ACHN (cell line): ENCODE results near the gene SLC31A1.
"Not testable (repeated sequence)": the region's sequence is repeated elsewhere in the genome, so short reads cannot be mapped to it uniquely, and the experiment has no call there.

Experiments
- DNase-seq: peaks from one replicate; pipeline ENCODE4 v3.0.0-alpha.2; 2015
- in situ Hi-C: cut with HindIII; loops from 2 replicates; pipeline ENCODE4 v1.10.0; 2017; ENCODE audit warnings: low sequenced_read_pairs, low pct_ligation_motif_present, low pct_unique_long_range_greater_than_20kb

The SLC31A1 gene

DNA sequence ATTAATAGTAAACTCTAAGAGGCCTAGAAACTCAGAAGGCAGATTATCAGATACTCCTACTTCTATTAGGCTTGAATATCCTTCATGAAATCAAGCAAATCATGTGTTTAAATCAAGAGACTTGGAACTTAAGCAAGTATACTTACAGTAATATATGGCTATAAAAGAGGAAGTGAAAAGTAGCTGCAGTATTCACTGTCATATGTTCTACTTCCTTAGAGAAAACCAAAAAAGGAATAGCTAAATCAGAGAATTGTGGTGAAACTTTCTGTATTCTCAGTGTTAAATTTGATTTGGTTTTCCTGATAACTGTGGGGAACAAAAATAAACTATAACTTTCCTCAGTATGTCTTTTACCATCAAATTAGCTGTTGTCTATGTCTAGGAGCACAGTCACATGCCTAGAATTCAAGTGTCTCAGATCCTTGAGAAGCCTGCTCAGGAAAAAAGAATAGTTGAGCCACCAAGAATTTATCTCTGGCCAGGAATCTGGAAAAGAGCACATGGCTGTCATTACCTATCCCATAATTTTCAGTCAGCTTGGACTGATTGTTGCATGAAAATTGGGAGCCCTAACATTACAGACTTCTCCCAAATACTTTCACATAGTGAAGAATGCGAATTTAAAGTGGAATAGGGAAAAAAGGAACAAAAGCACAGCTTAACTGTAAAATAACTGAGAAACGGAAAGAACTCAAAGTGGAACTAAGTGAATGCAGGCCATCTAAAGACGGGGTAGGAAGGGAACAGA lies 2.0 kb upstream of the SLC31A1 start:
- DNase-seq, result no peak
- in situ Hi-C loops, result no loop called here

GRCh38 chr9:113219969-113220368 lies 1.4 kb upstream of the SLC31A1 start:
- DNase-seq, result peak; percentile 32
- in situ Hi-C loops, result no loop called here

DNA sequence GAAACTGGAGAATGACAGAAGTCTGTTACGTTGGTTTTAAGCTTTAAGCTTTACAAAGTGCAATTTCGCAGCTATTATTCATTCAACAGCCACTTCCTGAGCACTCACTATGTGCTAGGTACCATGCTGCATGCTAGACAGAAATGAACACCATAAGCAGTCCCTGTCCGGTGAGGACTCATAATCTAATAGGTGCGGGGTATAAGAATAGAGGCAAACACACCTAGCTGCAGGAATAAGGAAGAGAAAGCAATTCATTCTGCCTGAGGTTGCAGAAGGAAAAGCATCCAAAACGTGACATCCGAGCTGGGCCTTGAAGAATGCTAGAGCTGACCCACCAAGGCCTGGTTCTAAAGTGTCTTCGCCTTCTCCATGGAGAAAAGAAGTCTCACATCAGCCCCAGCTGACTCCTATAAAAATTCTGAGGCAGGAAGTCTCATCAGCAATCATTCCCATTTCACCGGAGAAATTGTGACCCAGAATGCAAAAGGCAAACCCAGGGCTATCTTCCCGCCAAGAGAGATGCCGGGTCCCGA lies 809 bp upstream of the SLC31A1 start:
- in situ Hi-C loops, result no loop called here
- DNase-seq, result no peak

DNA sequence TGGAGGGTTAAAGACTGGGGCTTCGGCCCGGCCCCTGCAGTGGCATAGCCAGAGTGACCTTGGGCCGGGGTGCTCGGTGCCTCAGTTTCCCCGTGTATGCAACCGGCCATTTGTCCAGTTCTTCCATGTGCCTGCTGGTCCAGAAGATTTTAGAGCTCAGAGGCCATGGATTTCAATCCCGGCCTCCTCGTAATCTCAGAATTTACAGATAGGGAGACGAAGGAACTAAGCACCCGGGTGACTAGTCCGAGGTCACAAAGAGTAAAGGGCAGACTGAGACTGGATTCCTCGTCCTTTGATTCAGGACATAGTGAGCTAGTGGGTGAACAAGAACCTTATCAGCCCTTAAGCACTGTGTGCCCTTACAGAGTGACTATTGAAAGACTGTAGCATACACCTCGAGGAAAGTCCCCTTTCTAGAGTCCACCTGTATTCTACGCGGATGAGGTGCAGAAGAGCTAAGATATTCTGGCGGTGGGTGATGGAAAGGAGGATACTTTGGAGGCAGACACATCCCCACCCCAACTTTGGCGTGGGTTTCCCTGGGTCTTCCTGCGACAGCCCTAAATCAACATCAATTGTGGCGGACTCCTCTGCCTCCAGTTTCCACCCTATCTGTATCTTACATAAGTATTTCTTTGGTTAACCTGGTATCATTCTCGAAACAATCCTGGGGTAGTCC lies 597 bp downstream of the SLC31A1 start:
- in situ Hi-C loops, result no loop called here
- DNase-seq, result no peak

- DNase-seq, result peak; percentile 17
- in situ Hi-C loops, result no loop called here
Measured at GRCh38 chr9:113222482-113222841, 1.1 kb downstream of the SLC31A1 start.

DNA sequence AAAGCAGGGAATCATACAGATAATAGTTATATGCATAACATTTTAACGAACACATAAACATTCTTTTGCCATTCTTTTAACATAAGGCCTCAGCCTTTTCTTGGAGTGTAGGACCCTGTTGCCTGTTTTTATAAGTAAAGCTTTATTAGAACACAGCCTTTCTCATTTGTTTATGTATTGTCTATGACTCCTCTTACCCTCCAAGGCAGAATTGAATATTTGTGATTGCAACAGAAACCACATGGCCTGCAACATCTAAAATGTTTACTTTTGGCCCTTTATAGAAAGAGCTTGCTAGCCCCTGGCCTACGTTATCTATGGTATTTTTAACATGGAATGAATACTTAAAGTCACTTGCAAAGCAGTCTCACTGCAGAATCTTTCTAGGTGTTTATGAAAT lies 2.6 kb downstream of the SLC31A1 start:
- no peak for DNase-seq
- in situ Hi-C loops, result no loop called here

GRCh38 chr9:113227436-113227835 lies 6.1 kb downstream of the SLC31A1 start:
- in situ Hi-C loops, result no loop called here
- no peak for DNase-seq

GRCh38 chr9:113228130-113228665 lies 6.9 kb downstream of the SLC31A1 start:
- no peak for DNase-seq
- in situ Hi-C loops, result no loop called here

DNA sequence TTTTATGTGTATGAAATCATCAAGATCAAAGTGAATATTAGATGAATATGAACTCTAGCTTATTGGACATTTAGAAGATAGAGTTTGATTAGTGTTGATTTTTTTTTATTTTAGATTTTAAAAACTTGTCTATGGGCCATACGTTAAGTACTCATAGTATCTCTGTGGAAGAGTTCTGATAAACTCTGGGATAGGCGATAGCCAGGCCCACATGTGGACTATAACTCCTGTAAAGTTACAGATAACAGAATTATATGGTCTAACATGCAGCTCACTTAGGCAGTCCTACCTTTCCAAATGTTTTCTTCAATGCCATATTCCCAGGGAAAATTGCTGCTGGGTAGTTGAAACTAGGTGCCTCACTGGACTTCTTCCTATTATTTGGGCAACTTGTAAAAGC lies 10.4 kb downstream of the SLC31A1 start:
- in situ Hi-C loops, result no loop called here
- no peak for DNase-seq

DNA sequence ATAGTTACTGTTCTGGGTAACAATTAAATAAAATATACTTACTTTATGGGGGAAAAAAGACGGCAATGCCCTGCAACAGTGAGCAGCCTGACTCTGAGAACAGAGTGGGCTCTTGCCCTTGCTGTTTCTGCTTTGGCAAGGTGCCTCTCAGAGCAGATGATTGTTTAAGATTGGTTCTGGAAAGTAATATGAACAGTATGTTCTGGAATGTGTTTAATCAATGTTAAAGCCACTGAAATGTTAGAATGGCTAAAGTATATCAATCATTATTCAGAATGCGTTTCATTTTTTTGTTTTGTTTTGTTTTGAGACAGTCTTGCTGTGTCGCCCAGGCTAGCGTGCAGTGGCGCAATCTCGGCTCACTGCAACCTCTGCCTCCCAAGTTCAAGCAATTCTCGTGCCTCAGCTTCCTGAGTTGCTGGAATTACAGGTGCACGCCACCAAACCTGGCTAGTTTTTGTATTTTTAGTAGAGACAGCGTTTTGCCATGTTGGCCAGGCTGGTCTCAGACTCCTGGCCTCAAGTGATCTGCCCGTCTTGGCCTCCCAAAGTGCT lies 14.4 kb downstream of the SLC31A1 start:
- in situ Hi-C loops, DNase-seq: not testable (repeated sequence)

GRCh38 chr9:113237026-113237425 lies 15.7 kb downstream of the SLC31A1 start:
- in situ Hi-C loops, result no loop called here
- DNase-seq, result no peak

DNA sequence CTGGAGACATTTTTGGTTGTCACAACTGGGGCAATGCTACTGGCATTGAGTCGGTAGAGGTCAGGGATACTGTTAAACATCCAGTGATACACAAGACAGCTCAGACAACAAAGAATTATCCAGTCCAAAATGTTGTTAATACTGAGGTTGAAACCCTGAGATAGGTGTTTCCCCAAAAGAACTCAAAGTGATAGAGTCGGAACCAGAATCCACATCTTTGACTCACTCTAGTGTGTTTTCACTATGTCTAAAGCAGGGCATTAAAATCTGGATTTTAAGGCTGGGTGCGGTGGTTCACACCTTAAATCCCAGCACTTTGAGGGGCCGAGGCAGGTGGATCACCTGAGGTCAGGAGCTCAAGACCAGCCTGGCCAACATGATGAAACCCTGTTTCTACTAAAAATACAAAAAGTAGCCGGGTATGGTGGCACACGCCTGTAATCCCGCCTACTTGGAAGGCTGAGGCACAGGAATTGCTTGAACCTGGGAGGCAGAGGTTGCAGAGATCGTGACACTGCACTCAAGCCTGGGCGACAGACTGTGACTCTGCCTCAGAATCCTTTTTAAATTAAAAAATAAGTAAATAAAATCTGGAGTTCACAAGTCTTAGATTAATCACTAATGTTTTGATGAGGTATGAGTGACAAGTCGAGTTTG lies 17.0 kb downstream of the SLC31A1 start:
- in situ Hi-C loops, result no loop called here

DNA sequence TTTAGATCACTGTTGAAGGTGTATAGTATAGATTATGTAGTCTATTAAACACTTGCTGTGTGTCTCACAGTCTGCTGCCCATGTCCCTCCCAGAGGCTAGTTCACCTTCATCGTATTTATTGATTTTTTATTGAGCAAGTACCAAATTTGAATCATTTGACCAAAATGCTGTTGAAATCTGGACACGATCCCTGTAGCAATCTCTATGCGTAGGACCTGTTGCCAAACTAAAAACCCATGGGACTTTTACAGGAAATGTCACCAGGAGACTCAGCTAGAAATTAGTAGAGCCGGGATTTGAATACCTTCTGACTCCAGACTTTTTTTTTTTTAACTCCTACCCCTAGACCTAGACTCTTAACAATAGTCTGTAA lies 17.5 kb downstream of the SLC31A1 start:
- in situ Hi-C loops, result no loop called here
- no peak for DNase-seq

More for the DNA sequence above, 17.0 kb downstream of the SLC31A1 start:
- DNase-seq, result no peak

DNA sequence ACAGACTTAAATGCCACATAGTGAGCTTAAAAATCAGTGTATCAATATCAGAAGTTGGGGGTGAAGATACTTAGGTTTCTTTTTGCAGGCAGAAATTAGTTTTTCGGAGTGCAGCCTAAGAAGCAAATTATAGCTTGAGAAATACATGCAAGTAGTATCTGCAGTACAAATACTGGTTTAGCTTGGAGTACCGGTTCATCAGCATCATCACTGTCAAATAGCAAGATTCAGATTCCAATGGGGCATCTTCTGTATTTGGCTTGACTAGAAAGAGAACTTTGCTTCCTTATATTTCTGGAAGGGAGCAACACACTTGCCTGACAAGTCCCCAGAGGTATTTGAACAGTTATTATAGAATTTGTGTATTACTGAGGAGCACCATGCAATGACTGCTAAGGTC lies 19.8 kb downstream of the SLC31A1 start:
- no peak for DNase-seq
- in situ Hi-C loops, result no loop called here

- in situ Hi-C loops, result no loop called here
Measured at GRCh38 chr9:113244556-113244955, 23.2 kb downstream of the SLC31A1 start.

GRCh38 chr9:113245894-113246293 lies 24.6 kb downstream of the SLC31A1 start:
- DNase-seq, result no peak
- in situ Hi-C loops, result no loop called here

More at GRCh38 chr9:113244556-113244955, 23.2 kb downstream of the SLC31A1 start:
- no peak for DNase-seq

DNA sequence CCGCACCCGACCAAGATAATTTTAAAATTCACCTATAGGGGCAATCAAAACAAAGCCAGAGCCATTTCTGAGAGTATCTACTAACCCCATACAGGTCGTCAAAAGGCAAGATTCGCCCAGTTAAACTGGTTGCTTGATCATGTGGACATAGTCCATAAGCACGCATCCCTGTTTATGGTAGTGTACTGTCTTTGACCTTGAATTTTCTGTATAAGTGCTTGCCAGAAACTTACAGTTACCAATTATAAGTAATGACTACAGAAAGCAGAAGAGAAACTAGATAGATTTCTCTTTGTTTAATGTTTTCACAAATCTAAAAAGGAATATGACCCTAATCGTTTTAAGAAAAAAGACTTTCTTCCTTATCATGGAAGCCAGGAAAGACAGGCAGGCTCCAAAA lies 25.6 kb downstream of the SLC31A1 start:
- in situ Hi-C loops, result no loop called here
- no peak for DNase-seq

GRCh38 chr9:113247640-113248039 lies 26.3 kb downstream of the SLC31A1 start:
- in situ Hi-C loops, result no loop called here
- no peak for DNase-seq

- in situ Hi-C loops, DNase-seq: not testable (repeated sequence)
Measured at GRCh38 chr9:113249661-113250060, 28.3 kb downstream of the SLC31A1 start.
